Measurements from ENCODE around the gene IGFBP1. TPM values are rescaled to one million over a fixed set of nuclear protein-coding genes. Genes with fewer than 3 reads are reported as not detected.

The IGFBP1 gene
- total RNA-seq, 2 donors from 2014 or later = 0.26 to 0.99 TPM

DNA sequence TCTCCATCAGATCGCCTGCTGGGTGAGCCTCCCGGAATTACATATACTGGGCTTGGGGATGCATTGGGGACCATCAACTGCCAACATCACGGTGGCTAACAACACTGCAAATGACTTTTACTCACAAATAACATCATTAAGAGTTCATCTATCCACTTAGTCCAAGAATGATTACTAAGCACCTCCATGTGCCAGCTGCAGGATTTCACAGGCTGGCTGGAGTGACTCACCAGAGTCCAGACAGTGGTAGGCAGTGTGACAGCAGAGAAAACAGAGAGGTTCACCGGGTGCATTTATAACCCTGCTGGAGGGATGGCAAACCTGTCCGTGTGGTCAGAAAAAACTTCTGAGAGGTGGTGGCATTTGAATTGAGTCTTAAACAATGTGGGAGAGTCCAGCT, 36.0 kb downstream of the IGFBP1 start:
- Histone ChIP-seq H3K9me3 (no peaks in the 10 kb centered on the region), H3K36me3 (replicated peaks in 1 of 2; ENCODE audit: insufficient read depth in 1 of 2, low read depth in 2 of 2) (no peaks in the 10 kb centered on the region), H3K27me3 (peaks cover 0 to 4% of the 10 kb centered on the region in 2 donors), H3K27ac (no peak overlapping the region), H3K4me1 (peaks cover 49% of the 10 kb centered on the region), H3K4me3 (no peak overlapping the region)
- DNase-seq (peak; percentile 74 to 88 (median 80)), ATAC-seq (peak; percentile 60)
- intact Hi-C loops (cut with DNase I) = no loop called here
- WGBS, 2 donors = 36 to 38% methylated on average over 5 of the region's 5 CpGs
- no peak for TF ChIP-seq POLR2A (IDR thresholded peaks at IDR 0.05)
- TF ChIP-seq, protein P1, sequence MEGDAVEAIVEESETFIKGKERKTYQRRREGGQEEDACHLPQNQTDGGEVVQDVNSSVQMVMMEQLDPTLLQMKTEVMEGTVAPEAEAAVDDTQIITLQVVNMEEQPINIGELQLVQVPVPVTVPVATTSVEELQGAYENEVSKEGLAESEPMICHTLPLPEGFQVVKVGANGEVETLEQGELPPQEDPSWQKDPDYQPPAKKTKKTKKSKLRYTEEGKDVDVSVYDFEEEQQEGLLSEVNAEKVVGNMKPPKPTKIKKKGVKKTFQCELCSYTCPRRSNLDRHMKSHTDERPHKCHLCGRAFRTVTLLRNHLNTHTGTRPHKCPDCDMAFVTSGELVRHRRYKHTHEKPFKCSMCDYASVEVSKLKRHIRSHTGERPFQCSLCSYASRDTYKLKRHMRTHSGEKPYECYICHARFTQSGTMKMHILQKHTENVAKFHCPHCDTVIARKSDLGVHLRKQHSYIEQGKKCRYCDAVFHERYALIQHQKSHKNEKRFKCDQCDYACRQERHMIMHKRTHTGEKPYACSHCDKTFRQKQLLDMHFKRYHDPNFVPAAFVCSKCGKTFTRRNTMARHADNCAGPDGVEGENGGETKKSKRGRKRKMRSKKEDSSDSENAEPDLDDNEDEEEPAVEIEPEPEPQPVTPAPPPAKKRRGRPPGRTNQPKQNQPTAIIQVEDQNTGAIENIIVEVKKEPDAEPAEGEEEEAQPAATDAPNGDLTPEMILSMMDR (IDR thresholded peaks at IDR 0.05) = peak in 3 of 7 experiments; percentile 12 to 30 (median 27)

DNA sequence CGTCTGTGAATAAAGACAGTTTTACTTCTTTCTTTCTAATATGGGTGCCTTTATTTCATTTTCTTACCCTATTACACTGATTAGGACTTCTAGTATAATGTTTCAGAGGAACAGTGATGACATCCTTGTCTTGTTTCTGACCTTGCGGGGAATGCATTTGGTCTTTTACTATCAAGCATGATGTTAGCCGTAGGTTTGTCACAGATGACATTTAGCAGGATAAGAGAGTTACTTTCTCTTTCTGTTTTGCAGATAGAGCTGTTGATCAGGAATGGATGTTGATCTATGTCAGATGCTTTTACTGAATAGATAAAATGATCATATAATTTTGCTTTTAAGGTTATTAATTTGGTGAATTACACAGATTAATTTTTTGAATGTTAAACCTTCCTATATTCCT, 39.4 kb downstream of the IGFBP1 start:
- H3K4me3 ChIP-seq = no peak overlapping the region
- no peaks in the 10 kb centered on the region for H3K36me3 ChIP-seq (replicated peaks in 1 of 2; ENCODE audit: insufficient read depth in 1 of 2, low read depth in 2 of 2)
- 83 to 95% methylated on average over 3 of the region's 3 CpGs for WGBS, 2 donors
- ATAC-seq = no peak
- no peaks in the 10 kb centered on the region for H3K9me3 ChIP-seq
- no peak for DNase-seq
- no peaks in the 10 kb centered on the region for H3K27me3 ChIP-seq
- no peak overlapping the region for H3K27ac ChIP-seq
- intact Hi-C loops (cut with DNase I) = no loop called here
- peaks cover 21% of the 10 kb centered on the region for H3K4me1 ChIP-seq
- TF ChIP-seq, protein P1 (IDR thresholded peaks at IDR 0.05) = no peak
- TF ChIP-seq POLR2A (IDR thresholded peaks at IDR 0.05) = no peak

DNA sequence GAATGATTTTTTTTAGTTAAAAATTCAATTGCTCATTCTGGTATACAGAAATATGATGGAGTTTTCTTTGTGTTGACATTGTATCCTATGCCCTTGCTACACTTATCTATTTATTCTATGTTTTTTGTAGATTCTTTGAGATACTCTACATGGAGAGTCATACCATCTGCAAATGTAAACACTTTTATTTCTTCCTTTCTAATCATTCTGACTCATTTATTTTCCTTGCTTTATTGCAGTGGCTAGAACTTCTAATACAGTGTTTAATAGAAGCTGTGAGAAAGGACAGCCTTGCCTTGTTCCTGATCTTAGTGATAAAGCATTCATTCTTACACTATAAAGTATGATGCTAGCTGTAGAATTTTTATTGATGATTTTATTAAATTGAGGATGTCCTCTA, 42.7 kb downstream of the IGFBP1 start:
- TF ChIP-seq, protein P1 (IDR thresholded peaks at IDR 0.05) = no peak
- TF ChIP-seq POLR2A (IDR thresholded peaks at IDR 0.05) = no peak
- H3K36me3 ChIP-seq (replicated peaks in 1 of 2; ENCODE audit: insufficient read depth in 1 of 2, low read depth in 2 of 2) = no peaks in the 10 kb centered on the region
- no peak overlapping the region for H3K4me3 ChIP-seq
- no peaks in the 10 kb centered on the region for H3K4me1 ChIP-seq
- H3K27ac ChIP-seq = no peak overlapping the region
- ATAC-seq (no peak), DNase-seq (no peak)
- no peaks in the 10 kb centered on the region for H3K9me3 ChIP-seq
- no peaks in the 10 kb centered on the region for H3K27me3 ChIP-seq
- intact Hi-C loops (cut with DNase I) = no loop called here

DNA sequence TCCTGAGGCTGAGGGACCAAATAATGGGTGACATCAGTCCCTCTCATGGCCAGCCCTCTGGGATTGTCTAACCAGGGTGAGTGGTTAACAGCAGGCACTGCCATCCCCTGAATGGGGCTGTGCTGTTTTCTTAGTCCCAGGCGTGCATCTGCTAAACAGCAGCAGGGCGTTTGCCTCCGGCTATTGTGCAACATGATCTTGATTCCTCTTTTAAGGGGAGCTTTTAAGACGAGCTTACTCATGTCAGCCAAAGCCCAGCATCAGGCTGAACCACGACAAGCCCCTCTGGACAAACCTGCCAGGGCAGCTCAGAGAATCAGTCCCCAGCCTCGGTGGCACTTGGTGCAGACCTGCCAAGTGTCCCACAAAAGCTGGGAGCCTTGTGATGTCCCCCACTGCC, 49.0 kb downstream of the IGFBP1 start:
- intact Hi-C loops (cut with DNase I) = no loop called here
- Histone ChIP-seq H3K4me3 (no peak overlapping the region), H3K27ac (no peak overlapping the region), H3K27me3 (no peaks in the 10 kb centered on the region), H3K4me1 (no peaks in the 10 kb centered on the region), H3K9me3 (no peaks in the 10 kb centered on the region), H3K36me3 (replicated peaks in 1 of 2; ENCODE audit: insufficient read depth in 1 of 2, low read depth in 2 of 2) (no peaks in the 10 kb centered on the region)
- DNase-seq (no peak), ATAC-seq (no peak)
- WGBS, 2 donors = 25 to 36% methylated on average over 3 to 6 of the region's 6 CpGs
- TF ChIP-seq, protein P1 (IDR thresholded peaks at IDR 0.05) = no peak
- TF ChIP-seq POLR2A (IDR thresholded peaks at IDR 0.05) = no peak

DNA sequence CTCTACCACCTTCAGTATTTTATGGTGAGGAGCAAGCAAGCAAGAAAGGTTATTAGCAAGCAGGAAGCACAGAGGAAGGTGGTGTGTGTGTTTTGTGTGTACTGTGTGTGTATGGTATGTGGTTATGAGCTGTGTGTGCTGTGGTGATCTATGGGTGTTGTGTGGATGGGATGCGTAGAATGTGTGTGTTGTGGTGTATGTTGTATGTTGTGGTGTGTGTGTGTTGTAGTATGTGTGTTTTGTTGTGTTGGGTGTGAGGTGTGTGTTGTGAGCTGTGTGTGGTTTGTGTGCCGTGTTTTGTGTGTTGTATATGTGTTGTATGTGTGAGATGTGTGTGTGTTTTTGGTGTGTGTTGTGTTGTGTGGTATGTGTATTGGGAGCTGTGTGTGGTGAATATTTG, 49.6 kb downstream of the IGFBP1 start:
- ATAC-seq (no peak), DNase-seq (no peak)
- Histone ChIP-seq H3K4me1 (no peaks in the 10 kb centered on the region), H3K27me3 (no peaks in the 10 kb centered on the region), H3K9me3 (no peaks in the 10 kb centered on the region), H3K27ac (no peak overlapping the region), H3K4me3 (no peak overlapping the region), H3K36me3 (replicated peaks in 1 of 2; ENCODE audit: insufficient read depth in 1 of 2, low read depth in 2 of 2) (no peaks in the 10 kb centered on the region)
- WGBS, 2 donors = 72 to 79% methylated on average over 2 of the region's 2 CpGs
- no peak for TF ChIP-seq POLR2A (IDR thresholded peaks at IDR 0.05)
- TF ChIP-seq, protein P1 (IDR thresholded peaks at IDR 0.05) = no peak
- intact Hi-C loops (cut with DNase I) = no loop called here
